Hepatocyte (in vitro differentiated cells): ENCODE measurements around the gene TGFBI.

Experiments used
- EZH2 ChIP-seq: fragments of 200-600 bp; sonication (generic); IDR thresholded peaks from 2 replicates; pipeline ENCODE4 v1.6.1; 2016; ENCODE audit warnings: antibody characterized with exemption, mild to moderate bottlenecking, borderline replicate concordance
- TF ChIP-seq, protein P1 (sequence below): fragments of 200-600 bp; sonication (generic); IDR thresholded peaks from 2 replicates; pipeline ENCODE4 v1.5.1; 2016; ENCODE audit warnings: antibody characterized with exemption, mild to moderate bottlenecking; ENCODE audit not compliant: poor library complexity

DNA sequence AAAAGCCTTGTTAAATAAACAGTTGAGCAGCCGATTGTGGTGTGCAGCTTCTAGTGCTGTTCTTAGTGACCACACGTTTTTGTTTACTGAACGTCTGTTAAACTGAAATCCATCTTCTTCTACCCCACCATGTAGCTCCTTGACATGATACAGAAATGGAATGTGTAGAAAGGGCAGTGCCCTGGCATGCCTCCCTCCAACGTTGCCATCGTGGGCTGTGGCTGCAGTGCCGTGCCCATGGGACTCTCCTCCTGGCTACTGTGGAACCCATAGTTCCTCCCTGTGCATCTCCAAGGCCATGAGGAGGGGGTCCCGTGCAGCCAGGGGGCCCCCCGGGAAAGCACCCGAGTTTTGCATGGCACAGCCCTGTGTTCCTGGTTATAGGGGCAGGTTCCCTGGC, 23.3 kb upstream of the TGFBI start:
- no peak for TF ChIP-seq EZH2
- TF ChIP-seq, protein P1, sequence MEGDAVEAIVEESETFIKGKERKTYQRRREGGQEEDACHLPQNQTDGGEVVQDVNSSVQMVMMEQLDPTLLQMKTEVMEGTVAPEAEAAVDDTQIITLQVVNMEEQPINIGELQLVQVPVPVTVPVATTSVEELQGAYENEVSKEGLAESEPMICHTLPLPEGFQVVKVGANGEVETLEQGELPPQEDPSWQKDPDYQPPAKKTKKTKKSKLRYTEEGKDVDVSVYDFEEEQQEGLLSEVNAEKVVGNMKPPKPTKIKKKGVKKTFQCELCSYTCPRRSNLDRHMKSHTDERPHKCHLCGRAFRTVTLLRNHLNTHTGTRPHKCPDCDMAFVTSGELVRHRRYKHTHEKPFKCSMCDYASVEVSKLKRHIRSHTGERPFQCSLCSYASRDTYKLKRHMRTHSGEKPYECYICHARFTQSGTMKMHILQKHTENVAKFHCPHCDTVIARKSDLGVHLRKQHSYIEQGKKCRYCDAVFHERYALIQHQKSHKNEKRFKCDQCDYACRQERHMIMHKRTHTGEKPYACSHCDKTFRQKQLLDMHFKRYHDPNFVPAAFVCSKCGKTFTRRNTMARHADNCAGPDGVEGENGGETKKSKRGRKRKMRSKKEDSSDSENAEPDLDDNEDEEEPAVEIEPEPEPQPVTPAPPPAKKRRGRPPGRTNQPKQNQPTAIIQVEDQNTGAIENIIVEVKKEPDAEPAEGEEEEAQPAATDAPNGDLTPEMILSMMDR: no peak
